Thymus (tissue), 11 donors: ENCODE measurements around the gene SART3. TPM values are rescaled to one million over a fixed set of nuclear protein-coding genes. Genes with fewer than 3 reads are reported as not detected.
"Not testable (repeated sequence)": the region's sequence is repeated elsewhere in the genome, so short reads cannot be mapped to it uniquely, and the experiment has no call there.

Source experiments
- DNase-seq, 9 donors: peaks; one replicate each; pipeline ENCODE4 v3.0.0-alpha.2; 2013; ENCODE audit warnings: low spot score in 9 of 9, low read depth in 6 of 9, missing footprints in 1 of 9
- H3K27ac ChIP-seq, 2 donors: one replicate each; pipeline ENCODE4 v1.5.1; 2013; ENCODE audit warnings: control low read depth in 1 of 2, low read depth in 1 of 2, low read length in 1 of 2, mild to moderate bottlenecking in 1 of 2, moderate library complexity in 1 of 2
- H3K27me3 ChIP-seq, 2 donors: one replicate each; pipeline ENCODE4 v1.5.1; 2013; ENCODE audit warnings: low read length in 1 of 2; ENCODE audit not compliant: control insufficient read depth in 2 of 2, insufficient read depth in 1 of 2
- H3K36me3 ChIP-seq, 2 donors: one replicate each; pipeline ENCODE4 v1.5.1; 2013; ENCODE audit warnings: low read length in 1 of 2, mild to moderate bottlenecking in 1 of 2, moderate library complexity in 1 of 2; ENCODE audit not compliant: control insufficient read depth in 2 of 2, insufficient read depth in 2 of 2
- H3K4me1 ChIP-seq, 2 donors: one replicate each; pipeline ENCODE4 v1.5.1; 2013; ENCODE audit warnings: low read length in 2 of 2; ENCODE audit not compliant: control insufficient read depth in 2 of 2, insufficient read depth in 2 of 2
- H3K4me3 ChIP-seq, 2 donors: one replicate each; pipeline ENCODE4 v1.5.1; 2013; ENCODE audit warnings: low read length in 2 of 2, control low read depth in 1 of 2, mild to moderate bottlenecking in 1 of 2
- H3K9me3 ChIP-seq, 2 donors: one replicate each; pipeline ENCODE4 v1.5.1; 2013; ENCODE audit warnings: low read length in 1 of 2, mild to moderate bottlenecking in 1 of 2; ENCODE audit not compliant: control insufficient read depth in 2 of 2, insufficient read depth in 1 of 2
- WGBS: extraction: QIAGEN DNeasy Blood & Tissue Kit; methylation state at CpG from one replicate; pipeline ENCODE4 v1.1.7; 2013; 5-methylcytosine and 5-hydroxymethylcytosine counted together
- polyA plus RNA-seq: library from polyadenylated mRNA; stranded (reverse); fragments of 200-250 nt; gene quantifications from one replicate; pipeline ENCODE4 v1.2.3, GENCODE V29; 2013
- total RNA-seq: library from RNA; stranded (reverse); fragments of 120-200 nt; gene quantifications from one replicate; pipeline ENCODE4 v1.2.4, GENCODE V29; 2013
- donor health status: healthy.

Gene SART3
- total and polyA plus RNA-seq, 2 donors: 21.0 to 45.2 TPM

DNA sequence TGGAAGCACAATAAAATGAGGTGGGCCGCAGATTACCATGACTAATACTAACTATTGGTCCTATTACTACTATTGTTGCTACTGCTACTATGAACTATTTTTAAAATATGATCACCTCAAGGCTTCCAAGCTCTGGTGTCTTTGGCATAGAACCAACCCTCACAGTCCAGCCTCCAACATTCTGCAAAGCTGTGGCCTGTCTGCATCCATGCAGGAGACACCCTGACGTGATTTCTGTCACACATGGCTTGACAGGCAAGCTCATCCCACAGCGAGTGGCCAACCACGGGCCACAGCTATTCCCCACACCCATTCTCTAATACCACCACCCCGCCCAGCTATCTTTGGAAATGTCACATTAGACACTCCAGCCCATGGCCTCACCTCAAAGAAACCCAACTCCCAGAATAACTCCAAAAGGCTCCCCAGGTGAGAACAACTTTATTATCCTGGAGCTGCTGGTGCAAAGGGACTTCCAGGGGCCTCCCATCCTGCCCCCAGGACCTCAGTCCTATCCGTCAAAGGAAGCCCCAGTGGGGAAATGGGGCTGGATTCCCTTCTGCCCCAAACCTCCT is 15.8 kb upstream of the SART3 start:
- WGBS: 68% methylated on average over 6 of the region's 6 CpGs
- Histone ChIP-seq H3K4me1 (peaks cover 11 to 20% of the 10 kb centered on the region in 2 donors), H3K36me3 (no peaks in the 10 kb centered on the region), H3K27me3 (no peaks in the 10 kb centered on the region), H3K27ac (no peak overlapping the region), H3K9me3 (peaks cover 0 to 1% of the 10 kb centered on the region in 2 donors), H3K4me3 (no peak overlapping the region)
- DNase-seq: no peak

DNA sequence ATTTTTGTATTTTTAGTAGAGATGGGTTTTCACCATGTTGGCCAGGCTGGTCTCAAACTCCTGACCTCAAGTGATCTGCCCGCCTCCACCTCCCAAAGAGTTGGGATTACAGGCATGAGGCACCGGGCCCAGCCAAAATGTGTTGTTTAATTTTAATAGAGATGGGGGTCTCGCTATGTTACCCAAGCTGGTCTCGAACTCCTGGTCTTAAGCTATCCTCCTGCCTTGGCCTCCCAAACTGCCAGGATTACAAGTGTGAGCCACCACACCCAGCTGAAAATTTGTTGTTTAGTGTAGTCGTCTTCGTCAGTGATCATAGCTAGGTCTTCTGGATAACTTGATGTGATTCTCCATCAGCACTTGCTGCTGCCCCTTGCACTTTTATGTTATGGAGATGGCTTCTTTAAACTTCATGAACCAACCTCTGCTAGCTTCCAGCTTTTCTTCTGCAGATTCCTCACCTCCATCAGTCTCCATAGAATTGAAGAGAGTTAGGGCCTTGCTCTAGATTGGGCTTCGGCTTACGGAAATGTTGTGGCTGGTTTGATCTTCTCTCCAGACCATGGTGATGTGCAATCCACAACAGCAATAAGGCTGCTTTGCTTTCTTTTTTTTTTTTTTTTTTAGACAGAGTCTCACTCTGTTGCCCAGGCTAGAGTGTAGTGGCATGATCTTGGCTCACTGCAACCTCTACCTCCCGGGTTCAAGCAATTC is 14.4 kb upstream of the SART3 start:
- H3K36me3 ChIP-seq: peaks cover 0 to 2% of the 10 kb centered on the region in 2 donors
- no peak overlapping the region for H3K4me3 ChIP-seq
- H3K27me3 ChIP-seq: no peaks in the 10 kb centered on the region
- WGBS: 80% methylated on average over 9 of the region's 9 CpGs
- peaks cover 0 to 1% of the 10 kb centered on the region in 2 donors for H3K9me3 ChIP-seq
- peaks cover 25 to 34% of the 10 kb centered on the region in 2 donors for H3K4me1 ChIP-seq
- no peak overlapping the region for H3K27ac ChIP-seq
- no peak for DNase-seq

DNA sequence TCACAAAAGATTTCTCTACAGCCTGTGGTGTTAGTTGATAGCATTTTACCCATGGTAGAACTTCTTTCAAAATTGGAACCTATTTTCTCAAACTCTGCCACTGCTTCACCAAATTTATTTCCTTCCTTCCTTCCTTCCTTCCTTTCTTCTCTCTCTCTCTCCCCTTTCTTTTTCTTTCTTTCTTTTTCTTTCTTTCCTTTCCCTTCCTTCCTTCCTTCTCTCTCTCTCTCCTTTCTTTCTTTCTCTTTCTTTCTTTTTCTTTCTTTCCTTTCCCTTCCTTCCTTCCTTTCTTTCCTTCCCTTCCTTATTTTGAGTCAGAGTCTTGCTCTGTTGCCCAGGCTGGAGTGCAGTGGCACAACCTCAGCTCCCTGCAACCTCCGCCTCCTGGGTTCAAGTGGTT is 13.3 kb upstream of the SART3 start:
- not testable (repeated sequence) for H3K4me3 ChIP-seq, H3K27me3 ChIP-seq, H3K36me3 ChIP-seq, H3K9me3 ChIP-seq, H3K27ac ChIP-seq, DNase-seq
- peaks cover 35 to 44% of the 10 kb centered on the region in 2 donors for H3K4me1 ChIP-seq
- 100% methylated on average over 1 of the region's 1 CpG for WGBS

DNA sequence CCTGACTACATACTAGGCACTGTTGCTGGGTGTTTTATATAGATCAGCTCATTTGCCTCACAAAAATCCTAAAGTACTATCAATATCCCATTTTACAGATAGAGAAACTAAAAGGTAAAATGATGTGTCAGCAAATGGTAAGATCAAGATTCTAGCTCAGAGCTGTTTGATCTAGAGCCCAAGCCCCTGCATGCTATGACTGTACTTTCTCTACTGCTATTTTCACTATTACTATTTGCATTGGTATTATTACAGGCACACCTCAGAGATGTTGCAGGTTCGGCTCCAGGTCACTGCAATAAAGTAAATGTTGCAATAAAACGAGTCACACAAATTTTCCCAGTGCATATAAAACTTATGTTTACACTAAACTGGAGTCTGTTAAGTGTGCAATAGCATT is 12.3 kb upstream of the SART3 start:
- H3K4me1 ChIP-seq: peaks cover 39 to 52% of the 10 kb centered on the region in 2 donors
- no peak overlapping the region for H3K27ac ChIP-seq
- no peaks in the 10 kb centered on the region for H3K9me3 ChIP-seq
- DNase-seq: no peak
- 93% methylated on average over 2 of the region's 2 CpGs for WGBS
- peaks cover 0 to 9% of the 10 kb centered on the region in 2 donors for H3K36me3 ChIP-seq
- no peak overlapping the region for H3K4me3 ChIP-seq
- H3K27me3 ChIP-seq: no peaks in the 10 kb centered on the region

DNA sequence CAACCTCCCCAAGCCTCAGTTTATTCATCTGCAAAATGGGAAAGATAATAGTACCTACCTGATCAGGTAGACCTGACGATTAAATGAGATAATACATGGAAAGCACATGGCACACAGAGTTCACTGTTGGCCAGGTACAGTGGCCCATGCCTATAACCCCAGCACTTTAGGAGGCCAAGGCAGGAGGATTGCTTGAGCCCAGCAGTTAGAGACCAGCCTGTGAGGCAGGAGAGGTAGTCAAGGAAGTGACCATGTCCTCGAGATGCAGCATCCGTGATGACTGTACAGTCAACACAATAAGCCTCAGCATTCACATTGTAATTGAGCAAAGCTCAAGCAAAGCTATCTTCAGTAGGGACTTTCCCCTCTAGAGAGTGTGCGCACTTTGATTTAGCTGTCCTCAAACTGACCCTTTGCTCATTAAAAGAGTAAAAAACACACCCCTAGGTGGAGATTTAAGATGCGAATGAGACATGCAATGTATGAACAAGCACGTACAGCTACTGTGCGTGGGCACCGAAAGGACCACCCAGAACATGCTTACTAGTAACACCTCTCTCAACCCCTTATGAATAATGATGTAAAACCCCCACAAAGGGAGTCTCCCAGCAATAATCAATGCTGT is 11.3 kb upstream of the SART3 start:
- Histone ChIP-seq H3K27ac (no peak overlapping the region), H3K36me3 (peaks cover 5 to 20% of the 10 kb centered on the region in 2 donors), H3K4me1 (peaks cover 49 to 62% of the 10 kb centered on the region in 2 donors), H3K9me3 (no peaks in the 10 kb centered on the region), H3K27me3 (no peaks in the 10 kb centered on the region), H3K4me3 (no peak overlapping the region)
- no peak for DNase-seq
- WGBS: 90% methylated on average over 8 of the region's 8 CpGs

DNA sequence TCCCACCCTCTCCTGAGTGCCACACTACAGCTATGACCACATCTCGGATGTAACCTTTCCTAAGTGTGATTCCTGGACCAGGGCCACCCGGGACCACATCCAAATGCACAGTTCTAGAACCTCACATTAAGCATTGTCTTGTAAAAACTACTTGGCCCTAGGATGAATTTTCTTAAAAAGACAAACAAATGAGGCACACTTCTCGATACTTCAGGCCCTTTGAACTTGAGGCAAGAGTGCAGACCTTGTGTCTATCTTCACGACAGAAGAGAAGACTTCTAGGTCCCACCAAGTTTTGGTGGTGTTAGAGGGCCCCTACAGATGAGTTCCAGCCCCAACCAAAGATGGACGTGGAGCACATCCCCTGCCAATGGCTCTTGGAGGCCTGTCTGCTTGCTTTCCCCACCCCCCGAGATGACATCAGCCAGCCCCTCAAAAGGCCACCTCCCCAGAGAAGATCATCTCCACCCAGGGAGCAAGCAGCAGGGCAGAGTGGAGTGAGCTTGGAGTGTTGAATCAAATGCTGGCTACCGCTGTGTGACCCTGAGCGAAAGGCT is 10.7 kb upstream of the SART3 start:
- Histone ChIP-seq H3K27me3 (no peaks in the 10 kb centered on the region), H3K9me3 (no peaks in the 10 kb centered on the region), H3K27ac (peak overlapping the region; percentile 82 to 99), H3K4me3 (no peak overlapping the region), H3K36me3 (peaks cover 9 to 26% of the 10 kb centered on the region in 2 donors), H3K4me1 (peaks cover 53 to 68% of the 10 kb centered on the region in 2 donors)
- no peak for DNase-seq
- WGBS: 97% methylated on average over 8 of the region's 8 CpGs

DNA sequence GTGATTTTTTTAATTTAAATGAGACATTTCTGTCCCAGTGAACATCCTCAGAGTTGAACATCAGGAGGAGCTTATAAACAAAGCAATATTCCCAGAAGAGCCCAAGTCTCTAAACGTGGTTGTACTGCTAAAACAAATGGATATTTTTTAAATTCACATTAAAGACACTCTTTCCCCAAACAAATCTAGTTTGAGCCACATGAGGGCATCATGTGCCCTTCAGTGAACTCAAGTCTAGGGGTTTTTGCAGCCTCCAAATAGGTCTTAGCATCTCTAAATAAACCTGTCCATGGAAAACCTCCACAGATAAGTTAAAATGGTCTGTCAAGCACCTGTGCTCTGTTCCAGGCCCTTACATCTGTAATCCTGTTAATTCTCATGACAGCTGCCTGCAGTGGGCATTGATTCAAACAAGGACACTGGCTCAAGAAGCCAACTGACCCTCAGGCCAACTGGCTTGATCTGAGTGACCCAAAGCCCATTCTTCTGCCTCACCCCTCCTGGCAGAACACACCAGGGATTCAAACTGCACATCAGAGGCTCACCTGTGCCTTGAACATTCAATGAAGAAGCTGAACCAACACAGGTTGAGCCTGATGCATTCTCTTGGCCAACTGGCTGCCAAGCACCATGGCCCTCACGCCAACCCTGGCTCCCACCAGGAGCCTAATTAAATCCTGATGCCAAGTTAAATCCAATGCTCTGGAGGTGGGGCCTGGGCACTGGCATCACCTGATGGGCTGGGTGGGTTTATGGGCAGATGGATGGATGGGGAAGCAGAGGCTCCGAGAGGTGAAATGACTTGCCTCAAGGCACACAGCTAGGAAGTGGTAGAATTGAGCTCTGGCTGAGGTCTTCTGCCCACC is 10.0 kb upstream of the SART3 start:
- peaks cover 60 to 74% of the 10 kb centered on the region in 2 donors for H3K4me1 ChIP-seq
- 65% methylated on average over 3 of the region's 3 CpGs for WGBS
- DNase-seq: peak in 2 of 9 donors; percentile 47 to 75

DNA sequence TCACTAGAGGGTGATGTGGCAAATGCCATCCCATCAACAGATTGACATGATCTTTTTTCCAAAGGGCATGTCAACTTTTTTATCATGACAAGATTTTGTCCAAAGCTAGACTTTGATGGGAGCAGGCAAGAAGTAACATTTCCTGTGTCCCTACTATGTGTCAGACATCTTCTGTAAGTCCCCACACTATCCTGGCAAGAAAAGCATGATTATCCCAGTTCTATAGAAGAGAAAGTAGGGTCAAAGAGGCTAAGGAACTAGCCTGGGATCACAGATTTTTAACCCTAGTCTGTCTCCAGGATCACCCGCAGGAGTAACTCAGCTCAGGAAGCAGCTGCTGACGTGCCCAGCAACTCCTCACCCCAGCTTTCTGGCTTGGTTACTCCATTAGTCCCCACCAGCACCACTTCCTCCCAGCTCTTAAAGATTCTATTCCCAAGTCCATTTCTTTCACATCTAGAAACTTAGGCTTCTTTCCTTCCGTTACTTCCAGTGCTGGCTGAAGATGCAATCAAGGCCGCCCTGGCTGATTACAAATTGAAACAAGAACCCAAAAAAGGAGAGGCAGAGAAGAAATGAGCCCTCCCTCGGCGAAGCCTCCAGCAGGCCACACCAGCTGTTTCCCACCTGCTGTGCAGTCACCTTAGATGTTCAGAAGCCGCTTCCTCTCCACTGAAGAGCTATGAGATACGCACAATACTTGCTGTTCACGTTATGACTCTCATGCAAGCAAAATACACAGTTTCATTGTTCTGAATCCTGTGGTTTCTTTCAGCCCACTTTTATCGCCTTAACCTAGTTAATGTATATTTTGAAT is 7.6 kb upstream of the SART3 start:
- no peaks in the 10 kb centered on the region for H3K27me3 ChIP-seq
- peaks cover 28 to 54% of the 10 kb centered on the region in 2 donors for H3K36me3 ChIP-seq
- peaks cover 66 to 86% of the 10 kb centered on the region in 2 donors for H3K4me1 ChIP-seq
- H3K27ac ChIP-seq: peak overlapping the region; percentile 86 to 99
- DNase-seq: peak; percentile 69 to 96 (median 87)
- 8% methylated on average over 10 of the region's 10 CpGs for WGBS
- H3K9me3 ChIP-seq: no peaks in the 10 kb centered on the region
- peak overlapping the region; percentile 0 to 24 for H3K4me3 ChIP-seq

More for the DNA sequence above, 10.0 kb upstream of the SART3 start:
- H3K9me3 ChIP-seq: no peaks in the 10 kb centered on the region
- H3K4me3 ChIP-seq: no peak overlapping the region
- H3K27ac ChIP-seq: peak overlapping the region; percentile 82 to 99
- H3K27me3 ChIP-seq: no peaks in the 10 kb centered on the region
- H3K36me3 ChIP-seq: peaks cover 15 to 33% of the 10 kb centered on the region in 2 donors
